Astrocyte of the cerebellum (primary cell): Measurements from ENCODE around the gene FOXJ3.
"Not testable (repeated sequence)": the region's sequence is repeated elsewhere in the genome, so short reads cannot be mapped to it uniquely, and the experiment has no call there.

Experiments
- DNase-seq: peaks from one replicate; pipeline ENCODE4 v3.0.0-alpha.2; 2011; ENCODE audit warnings: low read depth
- H3K4me3 ChIP-seq: 2 replicates; pipeline ENCODE4 v1.5.1; 2011; ENCODE audit warnings: mild to moderate bottlenecking, low read depth, low read length, moderate library complexity
- CTCF ChIP-seq: IDR thresholded peaks from 2 replicates; pipeline ENCODE4 v1.5.1; 2012; ENCODE audit warnings: low read length, low read depth, moderate library complexity, mild to moderate bottlenecking; ENCODE audit errors: missing control alignments
- in situ Hi-C: cut with HindIII; loops from 2 replicates; pipeline ENCODE4 v1.10.0; 2017; ENCODE audit warnings: low sequenced_read_pairs

The FOXJ3 gene

DNA sequence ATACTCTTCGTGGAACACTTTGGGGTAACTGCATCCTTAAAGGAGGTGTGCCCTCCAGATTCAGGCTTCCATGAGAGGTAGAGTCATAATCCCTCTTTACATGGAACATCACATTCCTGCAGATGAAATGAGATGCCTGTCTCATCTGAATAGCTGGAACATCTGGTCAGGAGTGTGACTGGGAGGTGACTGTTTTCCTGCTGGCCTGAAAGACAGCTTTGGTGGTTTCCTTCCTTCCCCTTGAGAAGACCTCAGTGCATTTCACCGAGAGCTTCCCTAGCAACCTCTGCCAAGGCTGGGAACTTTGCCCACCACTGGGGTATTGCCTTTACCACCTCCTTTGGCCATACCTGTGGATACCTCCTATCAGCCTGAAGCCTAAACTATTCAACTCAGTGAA lies 123.8 kb downstream of the FOXJ3 start:
- in situ Hi-C loops = no loop called here
- TF ChIP-seq CTCF = no peak
- H3K4me3 ChIP-seq = no peak overlapping the region
- no peak for DNase-seq

- in situ Hi-C loops = no loop called here
- no peak for TF ChIP-seq CTCF
- no peak for DNase-seq
- H3K4me3 ChIP-seq = no peak overlapping the region
These were observed 124.5 kb downstream of the FOXJ3 start for GRCh38 chr1:42210421-42211133.

DNA sequence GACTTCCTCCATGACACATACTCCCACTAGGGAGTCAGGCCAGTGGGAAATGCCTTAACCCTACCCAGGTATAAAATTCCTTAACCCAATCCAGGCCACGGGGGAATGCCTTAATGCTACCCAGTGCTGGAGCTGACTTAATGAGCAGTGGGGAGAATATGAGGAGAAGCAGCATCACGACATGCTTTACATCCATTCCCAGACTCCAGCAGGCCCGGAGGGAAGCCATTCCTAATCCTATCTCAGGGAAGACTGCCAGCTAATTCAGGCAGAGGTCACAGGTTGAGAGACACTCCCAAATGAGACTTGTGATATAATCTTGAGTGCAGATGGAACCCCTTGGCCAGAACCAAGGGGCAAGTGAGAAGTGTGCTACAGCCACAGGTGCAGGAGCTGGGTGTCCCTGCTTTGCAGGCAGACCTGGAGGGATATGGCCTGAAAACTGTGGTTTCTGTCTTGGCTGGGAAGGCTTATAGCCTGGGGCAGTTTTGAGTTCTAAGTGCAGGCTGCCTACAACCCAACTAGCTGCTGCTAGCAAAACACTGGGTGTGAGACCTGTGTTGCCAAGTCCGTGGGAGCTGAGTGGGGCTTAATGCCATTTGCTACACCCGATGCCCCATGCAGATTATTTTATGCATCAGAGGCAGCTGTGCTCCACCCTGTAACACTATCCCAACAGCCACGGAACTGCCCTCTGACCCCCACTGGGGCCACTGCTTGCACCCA lies 125.3 kb downstream of the FOXJ3 start:
- DNase-seq = no peak
- H3K4me3 ChIP-seq = no peak overlapping the region
- TF ChIP-seq CTCF = no peak
- in situ Hi-C loops = no loop called here

DNA sequence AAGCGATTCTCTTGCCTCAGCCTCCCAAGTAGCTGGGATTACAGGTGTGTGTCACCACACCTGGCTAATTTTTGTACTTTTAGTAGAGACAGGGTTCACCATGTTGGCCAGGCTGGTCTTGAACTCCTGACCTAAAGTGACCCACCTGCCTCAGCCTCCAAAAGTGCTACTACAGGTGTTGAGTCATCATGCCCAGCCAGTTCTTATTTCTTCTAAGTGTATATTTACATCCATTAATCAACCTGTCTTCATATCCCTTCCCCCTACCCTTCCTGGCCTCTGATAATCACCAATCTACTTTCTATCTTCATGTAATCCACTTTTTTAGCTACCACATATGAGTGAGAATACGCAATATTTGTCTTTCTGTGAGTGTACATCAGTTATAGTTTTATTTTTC lies 128.1 kb downstream of the FOXJ3 start:
- H3K4me3 ChIP-seq, in situ Hi-C loops, DNase-seq: not testable (repeated sequence)

DNA sequence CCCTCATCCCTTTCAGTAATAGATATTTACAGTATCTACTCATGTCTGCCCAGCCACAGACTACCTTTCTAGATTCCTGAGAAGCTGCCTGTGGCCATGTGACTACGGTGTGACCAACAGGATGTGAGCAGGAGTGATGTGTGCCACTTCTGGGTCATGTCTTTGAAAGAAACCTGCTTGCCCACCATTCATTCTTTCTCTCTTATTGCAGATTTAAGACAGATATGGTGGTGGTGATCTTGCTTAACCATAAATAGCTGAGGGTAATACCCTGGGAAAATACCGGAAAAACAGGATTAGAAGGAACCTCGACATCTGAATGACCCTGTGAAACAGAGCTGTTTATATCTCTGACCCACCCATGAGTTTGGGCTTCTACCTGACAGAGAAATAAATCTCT lies 128.9 kb downstream of the FOXJ3 start:
- H3K4me3 ChIP-seq = no peak overlapping the region
- in situ Hi-C loops = no loop called here
- DNase-seq = no peak
- no peak for TF ChIP-seq CTCF

DNA sequence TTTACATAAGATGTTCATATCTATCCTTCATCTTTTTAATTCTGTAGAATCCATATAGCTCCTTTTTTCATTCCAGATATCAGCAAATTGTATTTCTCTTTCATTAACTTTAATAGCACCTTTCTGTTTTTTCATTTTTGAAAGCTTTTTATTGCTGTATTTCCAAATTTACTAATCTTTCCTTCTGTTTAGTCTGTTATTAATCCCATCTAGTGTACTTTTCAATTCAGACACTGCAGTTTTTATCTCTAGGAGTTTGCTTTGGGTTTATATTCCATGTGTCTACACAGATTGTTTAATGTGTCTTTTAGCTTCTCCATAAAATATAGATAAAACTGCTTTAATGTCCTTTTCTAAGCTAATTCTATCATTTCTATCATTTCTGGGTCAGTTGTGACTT lies 133.0 kb downstream of the FOXJ3 start:
- in situ Hi-C loops = no loop called here

More for the DNA sequence above, 133.0 kb downstream of the FOXJ3 start:
- no peak overlapping the region for H3K4me3 ChIP-seq
- TF ChIP-seq CTCF = no peak
- no peak for DNase-seq
